Ishikawa (cell line): ENCODE data around the gene SEC16A.

Experiments
- CREB1 ChIP-seq: IDR thresholded peaks from 2 replicates; pipeline ENCODE4 v1.6.1; 2012; ENCODE audit warnings: low read depth
- EGR1 ChIP-seq: IDR thresholded peaks from 2 replicates; pipeline ENCODE4 v1.6.1; 2012
- EP300 ChIP-seq: IDR thresholded peaks from 2 replicates; pipeline ENCODE4 v1.6.1; 2012; ENCODE audit warnings: borderline replicate concordance
- FOXM1 ChIP-seq: IDR thresholded peaks from 2 replicates; pipeline ENCODE4 v1.6.1; 2012; ENCODE audit warnings: low read depth, borderline replicate concordance
- RAD21 ChIP-seq: IDR thresholded peaks from 2 replicates; pipeline ENCODE4 v1.6.1; 2012; ENCODE audit warnings: low read depth
- TAF1 ChIP-seq: IDR thresholded peaks from 2 replicates; pipeline ENCODE4 v1.6.1; 2012; ENCODE audit warnings: low read depth, mild to moderate bottlenecking
- YY1 ChIP-seq: IDR thresholded peaks from 2 replicates; pipeline ENCODE4 v1.6.1; 2012; ENCODE audit warnings: low read depth
- TF ChIP-seq, protein P1 (sequence below): IDR thresholded peaks from 2 replicates; pipeline ENCODE4 v1.6.1; 2012

GRCh38 chr9:136507992-136508375 lies 25.1 kb upstream of the SEC16A start:
- no peak for TF ChIP-seq YY1
- TF ChIP-seq EP300 = no peak
- TF ChIP-seq RAD21 = no peak
- no peak for TF ChIP-seq TAF1
- TF ChIP-seq, protein P1, sequence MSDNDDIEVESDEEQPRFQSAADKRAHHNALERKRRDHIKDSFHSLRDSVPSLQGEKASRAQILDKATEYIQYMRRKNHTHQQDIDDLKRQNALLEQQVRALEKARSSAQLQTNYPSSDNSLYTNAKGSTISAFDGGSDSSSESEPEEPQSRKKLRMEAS = no peak
- TF ChIP-seq FOXM1 = no peak
- no peak for TF ChIP-seq CREB1
- TF ChIP-seq EGR1 = no peak
